Middle frontal gyrus (tissue), 1 donor: ENCODE results near the gene ATP6V1E1.

Experiments
- DNase-seq: peaks from one replicate; pipeline ENCODE4 v3.0.0-alpha.2; 2015; ENCODE audit warnings: low spot score; ENCODE audit errors: extremely low spot score

The ATP6V1E1 gene

GRCh38 chr22:17548010-17548755 lies 80.4 kb downstream of the ATP6V1E1 start:
- no peak for DNase-seq

GRCh38 chr22:17542452-17542851 lies 86.1 kb downstream of the ATP6V1E1 start:
- no peak for DNase-seq
